COR-L47 (cell line): Measurements from ENCODE around the gene NATD1.
"Not testable (repeated sequence)": the region's sequence is repeated elsewhere in the genome, so short reads cannot be mapped to it uniquely, and the experiment has no call there.

Experiments used
- DNase-seq: peaks from one replicate; lab custom pipeline; 2025; lab: John Stamatoyannopoulos, UW

NATD1 gene

DNA sequence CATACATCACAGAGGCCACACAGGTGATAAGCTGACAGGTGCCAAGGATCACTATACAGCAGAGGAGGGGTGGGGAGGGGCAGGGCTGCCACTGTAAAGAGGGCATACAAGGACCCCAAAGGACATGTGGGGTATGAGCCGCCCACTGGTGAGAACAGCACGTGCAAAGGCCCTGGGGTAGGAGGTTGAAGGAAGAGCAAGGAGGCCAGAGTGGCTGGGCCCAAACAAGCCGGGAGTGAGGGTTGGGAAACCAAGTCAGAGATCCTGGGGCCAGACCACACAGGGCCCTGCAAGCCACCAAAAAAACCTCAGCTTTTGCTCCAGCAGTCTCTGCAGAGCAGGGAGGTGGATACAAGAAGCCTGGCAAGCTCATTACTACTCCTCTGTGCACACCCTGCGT lies 6.5 kb downstream of the NATD1 start:
- DNase-seq = no peak

DNA sequence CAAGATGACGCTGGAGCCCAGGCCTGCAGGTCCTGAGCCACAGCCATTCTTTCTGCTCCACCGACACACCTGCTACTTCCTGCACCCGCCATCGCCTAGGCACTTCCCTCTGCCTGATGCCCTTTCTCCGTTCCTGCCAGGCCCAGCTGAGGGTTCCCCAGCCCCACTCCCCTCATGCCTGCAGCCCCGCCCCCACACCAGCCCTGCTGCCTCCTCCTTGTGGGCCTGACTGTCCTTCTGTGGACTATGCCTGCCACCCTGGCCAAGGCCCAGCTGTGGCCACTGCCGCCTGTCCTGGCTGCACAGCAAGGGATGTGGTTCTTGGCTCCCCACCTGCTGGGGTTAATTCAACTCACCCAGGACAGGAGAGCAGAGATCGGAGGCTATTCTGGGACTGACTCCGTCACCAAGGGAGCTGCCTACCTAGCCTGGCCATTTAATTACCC lies 7.5 kb downstream of the NATD1 start:
- DNase-seq = no peak

DNA sequence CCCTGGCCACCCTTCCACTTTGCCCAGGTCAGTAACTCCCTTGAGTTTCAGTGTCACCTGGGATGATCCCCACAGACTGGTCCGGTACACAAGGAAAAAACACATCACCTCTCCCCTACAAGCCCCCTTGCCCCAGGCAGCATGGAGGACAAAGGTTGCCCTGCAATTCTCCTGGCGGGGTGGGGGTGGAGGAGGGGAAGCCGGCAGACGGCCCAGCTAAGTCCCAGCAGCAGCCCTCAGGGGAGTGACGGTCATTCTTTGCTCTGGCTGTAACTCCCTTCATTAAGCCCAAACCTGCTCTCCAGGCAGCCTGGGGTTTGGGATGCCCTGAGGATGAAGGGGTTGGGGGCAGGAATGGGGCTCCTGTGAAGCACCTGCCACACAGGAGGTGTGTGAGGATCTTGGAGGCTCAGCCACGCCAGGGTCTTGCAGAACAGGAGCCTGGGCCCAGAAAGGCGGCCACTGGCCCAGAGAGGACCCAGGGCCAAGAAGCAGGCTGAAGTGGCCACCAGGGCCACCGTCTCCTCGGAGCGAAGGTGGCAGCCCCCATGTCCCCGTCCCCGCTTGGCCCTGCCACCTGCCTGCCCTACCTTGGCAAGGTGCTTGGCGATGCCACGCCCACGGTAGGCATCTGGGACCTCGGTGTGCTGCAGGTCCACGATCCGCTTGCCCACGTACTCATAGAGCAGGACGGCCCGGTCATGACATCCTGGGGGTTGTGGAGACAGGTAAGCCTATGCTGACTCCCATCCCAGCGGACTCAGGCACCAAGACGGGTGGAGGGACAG lies 9.5 kb downstream of the NATD1 start:
- DNase-seq = no peak

DNA sequence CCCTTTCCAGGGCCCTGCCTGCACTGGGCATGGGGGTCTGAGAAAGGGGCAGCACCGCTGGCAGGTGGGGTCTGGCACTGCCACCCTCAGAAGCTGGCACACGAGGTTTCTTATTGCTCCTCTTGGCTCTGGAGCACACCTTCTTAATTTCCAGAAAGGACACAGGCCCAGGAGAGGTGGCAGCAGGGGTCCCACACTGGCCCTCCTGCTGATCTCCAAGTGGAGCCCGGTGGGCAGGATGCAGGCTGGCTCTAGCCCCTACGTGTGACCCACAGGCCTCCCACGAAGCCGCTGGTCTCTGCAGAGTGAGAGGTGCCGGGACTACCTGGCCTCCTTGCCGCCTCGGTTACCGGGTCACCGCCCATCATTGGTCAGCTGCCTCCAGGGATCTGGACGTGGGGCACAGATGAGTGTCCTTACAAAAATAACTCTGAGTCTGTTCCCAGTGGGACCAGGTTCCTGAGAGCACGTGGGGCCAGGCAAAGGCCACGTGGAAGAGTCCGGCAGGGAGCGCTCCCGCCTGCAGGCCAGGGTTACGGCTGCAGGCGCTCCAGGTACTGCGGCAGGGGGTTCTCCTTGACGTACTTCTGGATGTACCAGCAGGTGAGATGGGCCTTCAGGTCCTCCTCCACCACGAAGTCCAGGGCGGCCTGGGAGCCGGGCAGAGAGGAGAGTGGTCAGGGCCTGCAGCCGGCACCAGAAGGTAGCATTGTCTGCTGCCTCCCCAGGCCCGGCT lies 10.3 kb downstream of the NATD1 start:
- no peak for DNase-seq

DNA sequence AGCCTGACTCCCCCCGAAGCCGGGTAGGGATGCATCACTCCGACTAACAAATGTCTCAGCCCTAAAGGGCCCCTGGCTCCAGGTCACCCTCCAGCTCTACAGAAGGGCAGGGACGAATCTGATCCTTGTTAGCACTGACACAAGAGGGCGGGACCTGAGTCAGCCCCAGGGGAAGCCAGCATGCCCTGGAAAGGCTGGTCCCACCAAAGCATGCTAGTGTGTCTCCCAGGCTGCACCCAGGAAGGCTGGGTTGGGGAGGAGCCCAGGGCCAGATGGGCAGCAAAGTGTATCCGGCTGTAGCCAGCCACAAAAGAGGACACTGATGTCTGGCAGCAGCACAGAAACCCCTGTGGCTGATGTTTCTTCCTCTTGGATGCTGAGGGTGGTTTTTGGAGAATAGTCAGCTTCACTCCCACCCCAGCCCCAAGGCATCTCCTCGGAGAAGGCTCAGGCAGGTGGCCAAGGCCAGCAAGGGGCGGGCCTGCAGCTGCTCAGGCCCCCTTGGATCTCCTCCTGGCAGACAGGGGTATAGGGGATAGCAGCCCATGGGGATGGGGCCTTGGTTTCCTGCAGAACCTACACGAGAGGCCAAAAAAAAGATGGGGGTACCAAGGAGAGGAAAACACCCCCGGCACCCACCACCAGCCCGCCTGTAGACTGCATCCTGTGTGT lies 11.0 kb downstream of the NATD1 start:
- DNase-seq = no peak

DNA sequence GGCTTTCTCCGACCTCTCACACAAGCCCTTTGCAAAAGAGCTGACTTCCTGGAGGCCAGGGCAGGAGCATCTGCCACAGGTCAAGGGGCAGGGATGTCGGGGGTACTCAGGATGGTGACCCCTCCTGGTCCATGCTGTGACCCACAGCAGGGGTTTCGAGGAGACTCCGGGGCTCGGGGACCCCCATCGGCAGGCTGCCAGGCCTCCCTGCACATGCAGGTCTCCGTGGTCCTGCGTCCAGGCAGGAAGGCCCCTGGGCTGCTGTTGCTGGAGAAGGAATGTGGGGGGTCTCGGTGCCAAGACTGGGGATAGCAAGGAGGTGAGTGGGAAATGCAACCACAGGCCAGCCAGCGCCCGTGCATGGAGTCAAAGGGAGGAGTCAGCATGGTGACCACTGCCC lies 11.6 kb downstream of the NATD1 start:
- no peak for DNase-seq

DNA sequence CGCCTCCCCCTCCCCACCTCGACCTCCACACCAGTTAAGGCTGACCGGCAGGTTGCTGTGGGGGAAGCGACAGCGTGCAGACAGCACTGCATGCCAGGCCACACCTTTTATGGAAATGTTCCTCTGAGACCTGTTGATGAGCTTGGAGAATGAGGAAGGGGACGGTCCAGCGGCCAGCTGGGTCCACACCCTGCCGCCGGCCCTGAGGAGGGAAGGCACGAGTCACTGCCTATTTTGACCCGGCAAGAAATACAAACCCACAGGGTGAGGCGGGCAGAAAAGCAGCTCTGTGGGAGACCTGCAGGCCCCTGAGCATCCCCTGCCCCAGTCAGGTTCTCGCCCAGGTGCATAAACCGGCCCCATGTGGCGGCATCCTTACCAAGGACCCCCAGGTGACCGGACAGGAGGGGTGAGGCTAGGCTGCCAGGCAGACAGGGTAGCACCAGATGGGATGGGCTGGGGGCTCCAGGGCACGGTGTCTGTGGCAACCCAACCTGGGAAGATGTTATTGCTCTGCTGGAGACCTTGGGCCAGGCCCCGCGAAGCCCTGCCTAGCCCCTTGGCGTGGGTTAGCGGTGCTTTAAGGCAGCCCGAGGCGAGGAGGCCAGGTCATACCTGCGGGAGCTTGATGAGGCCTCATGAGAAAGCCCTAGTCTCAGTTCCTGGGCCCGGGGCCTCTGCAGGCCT lies 12.7 kb downstream of the NATD1 start:
- no peak for DNase-seq

DNA sequence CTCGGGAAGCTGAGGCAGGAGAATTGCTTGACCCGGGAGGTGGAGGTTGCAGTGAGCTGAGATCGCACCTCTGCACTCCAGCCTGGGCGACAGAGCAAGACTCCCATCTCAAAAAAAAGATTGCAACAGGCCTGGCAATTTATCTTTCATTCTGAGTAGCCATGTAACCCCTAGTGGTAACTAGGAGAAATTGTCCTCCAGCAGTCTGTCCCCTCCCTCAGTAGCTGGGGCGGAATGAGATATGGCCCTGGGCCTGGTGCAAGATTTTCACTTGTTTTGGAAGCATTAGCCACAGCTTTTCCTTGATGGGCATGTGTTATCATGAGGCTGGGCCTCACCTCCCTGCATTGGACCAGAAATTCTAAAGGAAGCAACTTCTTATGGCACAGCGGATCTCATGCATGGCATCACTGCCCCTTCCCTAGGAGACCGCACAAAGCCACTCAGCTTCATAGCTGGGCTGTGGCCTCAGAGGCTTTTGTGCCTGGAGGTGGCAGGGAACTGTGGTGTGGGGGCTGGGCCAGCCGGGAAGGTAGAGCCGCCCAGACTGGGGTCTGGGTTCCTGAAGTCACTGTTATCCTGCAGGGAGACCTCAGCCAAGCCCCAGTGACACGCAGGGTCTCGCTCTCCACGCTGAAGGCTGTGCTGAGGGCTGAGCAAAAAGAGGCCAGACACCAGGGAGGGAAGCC lies 13.4 kb downstream of the NATD1 start:
- no peak for DNase-seq

DNA sequence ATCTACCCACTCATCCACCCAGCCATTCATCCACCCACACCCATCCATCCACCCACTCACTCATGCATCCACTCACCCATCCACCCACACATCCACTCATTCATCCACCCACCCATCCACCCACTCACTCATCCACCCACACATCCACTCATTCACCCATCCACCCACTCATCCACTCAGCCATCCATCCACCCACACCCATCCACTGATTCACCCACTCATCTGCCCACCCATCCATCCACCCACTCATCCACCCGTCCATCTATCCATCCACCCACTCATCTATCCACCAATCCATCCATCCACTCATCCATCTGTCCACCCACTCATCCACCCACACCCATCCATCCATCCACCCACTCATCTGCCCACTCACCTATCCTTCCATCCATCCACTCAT lies 17.3 kb downstream of the NATD1 start:
- DNase-seq = no peak

DNA sequence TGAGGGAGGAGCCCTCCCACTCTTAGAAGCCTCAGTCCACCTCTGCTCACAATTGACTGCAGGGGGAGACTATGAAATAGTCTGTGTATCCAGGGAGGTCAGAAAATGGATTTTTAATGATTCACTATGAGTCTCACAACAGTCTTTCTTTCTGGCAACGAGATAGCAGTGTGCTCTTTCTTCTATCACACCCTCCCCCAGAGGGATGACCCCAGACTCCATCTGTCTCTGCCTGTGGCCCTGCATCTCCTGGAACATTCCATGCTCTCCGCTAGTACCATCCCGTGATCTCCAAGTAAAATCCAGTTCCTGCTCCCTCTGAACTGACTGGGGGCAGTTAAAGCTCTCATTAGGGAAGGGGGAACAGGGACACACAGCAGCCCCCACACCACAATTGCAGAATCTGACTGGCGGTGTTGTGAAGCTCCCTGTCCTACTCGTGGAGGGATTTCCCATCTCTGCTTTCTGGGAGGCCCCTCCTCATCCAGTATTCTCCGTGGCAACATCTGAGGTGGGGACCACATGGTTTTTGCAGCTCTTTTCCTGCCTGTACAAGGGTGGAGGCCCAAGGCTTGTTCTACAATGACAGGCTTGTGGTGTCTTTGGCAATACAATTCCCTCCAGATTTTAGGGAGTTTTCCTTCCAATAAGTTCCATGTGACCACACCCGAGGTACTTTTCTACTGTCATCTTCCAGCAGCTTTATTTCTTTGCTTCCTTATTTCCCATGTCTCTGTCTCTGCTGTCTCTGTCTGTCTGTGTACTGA lies 19.4 kb downstream of the NATD1 start:
- DNase-seq = no peak

DNA sequence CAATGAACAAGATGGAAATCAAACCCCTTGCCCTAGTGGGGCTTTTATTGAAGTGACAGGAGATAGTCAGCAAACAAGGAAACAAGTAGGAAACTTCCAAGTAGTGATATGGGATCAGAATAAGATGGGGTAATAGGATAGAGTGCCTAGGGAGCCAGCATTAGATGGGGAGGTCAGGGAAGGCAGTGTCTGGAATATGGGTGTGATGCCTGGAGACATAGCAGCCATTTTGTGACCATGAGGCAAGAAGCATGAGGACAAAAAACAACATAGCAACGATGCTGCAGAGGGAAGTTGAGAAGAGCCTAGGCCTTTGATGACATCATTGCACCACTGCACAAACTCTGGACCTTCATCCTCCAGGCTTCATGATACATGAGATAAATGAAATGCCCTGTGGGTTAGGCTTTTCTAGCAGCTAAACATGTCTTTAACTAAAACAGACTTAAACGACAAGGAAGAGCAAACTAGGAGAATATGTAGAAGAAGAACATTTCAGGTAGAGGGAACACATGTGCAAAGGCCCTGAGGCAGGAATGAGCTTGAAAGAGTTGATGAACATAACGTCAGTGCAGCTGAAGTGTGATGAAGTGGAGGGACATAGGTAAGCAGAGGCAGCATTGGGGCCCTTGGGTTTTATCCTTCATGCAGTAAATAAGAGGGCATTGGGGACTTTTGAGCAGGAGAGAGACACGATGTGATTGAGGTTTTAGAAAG lies 21.0 kb downstream of the NATD1 start:
- DNase-seq = no peak

DNA sequence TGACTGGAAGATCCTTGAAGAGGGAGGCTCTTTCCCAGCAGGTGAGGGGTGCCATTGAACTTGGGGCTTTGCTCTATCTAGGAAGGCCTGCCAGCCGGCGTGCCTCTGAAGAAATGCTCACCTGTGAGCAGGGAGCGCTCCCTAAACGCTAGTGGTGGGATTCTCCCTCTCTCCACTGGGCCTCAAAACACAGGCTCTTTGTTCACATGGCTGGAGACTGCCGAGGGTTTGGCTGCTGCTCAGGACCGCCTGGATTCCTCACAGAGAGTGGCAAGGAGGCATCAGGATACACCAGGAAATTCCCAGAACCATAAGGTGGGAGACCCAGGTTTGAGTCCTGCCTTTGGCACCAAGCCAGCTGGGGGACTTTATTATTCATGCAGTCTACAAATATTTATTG lies 21.7 kb downstream of the NATD1 start:
- DNase-seq = no peak

DNA sequence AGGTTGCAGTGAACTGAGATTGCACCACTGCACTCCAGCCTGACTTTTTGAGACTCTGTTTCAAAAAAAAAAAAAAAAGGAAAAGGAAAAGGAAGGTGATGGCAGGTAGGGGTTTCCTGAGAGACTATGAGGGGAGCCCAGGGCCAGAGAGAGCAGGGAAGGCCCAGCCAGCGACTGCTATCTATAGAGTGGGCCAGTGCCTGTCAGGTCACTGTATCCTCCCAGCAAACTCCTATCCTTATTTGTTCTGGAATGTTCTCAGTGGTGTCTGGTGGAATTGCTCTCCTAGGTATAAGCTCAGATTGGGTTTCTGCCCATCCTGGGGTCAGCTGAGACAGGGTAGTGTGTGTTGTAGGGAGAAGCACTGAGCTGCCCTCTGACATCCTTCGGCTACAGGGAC lies 24.4 kb downstream of the NATD1 start:
- DNase-seq = no peak

DNA sequence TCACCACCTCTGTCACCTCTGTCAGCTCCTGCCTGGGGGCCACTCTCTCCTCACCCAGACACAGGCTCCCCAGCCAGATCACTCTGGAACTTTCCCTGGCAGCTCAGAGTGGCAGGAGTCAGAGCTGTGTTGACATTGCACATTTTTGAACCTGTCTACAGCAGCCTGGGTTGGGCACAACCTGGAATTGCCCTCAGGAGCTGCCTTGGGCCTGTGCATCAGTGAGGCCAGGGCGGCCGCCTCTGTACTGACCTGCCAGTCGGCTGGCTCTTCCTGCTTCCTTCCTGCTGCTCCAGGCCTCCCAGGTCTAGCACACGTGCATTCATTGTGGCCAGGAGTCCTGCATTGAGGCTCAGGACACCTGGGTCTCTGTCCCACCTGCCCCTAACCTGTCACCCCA lies 25.1 kb downstream of the NATD1 start:
- DNase-seq = no peak

DNA sequence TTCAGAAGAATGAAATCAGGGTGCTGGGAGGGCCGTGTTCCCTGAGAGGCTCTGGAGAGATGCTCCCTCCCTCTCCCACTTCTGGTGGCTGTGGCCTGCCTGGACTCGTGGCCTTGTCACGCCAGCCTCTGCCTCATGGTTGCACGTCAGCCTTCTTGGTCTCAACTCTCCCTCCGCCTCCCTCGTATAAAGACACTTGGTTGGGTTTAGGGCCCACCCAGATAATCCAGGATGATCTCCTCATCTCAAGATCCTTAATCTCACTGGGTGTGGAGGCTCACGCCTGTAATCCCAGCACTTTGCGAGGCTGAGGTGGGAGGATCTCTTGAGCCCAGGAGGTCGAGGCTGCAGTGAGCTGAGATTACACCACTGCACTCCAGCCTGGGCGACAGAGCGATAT lies 25.9 kb downstream of the NATD1 start:
- not testable (repeated sequence) for DNase-seq

DNA sequence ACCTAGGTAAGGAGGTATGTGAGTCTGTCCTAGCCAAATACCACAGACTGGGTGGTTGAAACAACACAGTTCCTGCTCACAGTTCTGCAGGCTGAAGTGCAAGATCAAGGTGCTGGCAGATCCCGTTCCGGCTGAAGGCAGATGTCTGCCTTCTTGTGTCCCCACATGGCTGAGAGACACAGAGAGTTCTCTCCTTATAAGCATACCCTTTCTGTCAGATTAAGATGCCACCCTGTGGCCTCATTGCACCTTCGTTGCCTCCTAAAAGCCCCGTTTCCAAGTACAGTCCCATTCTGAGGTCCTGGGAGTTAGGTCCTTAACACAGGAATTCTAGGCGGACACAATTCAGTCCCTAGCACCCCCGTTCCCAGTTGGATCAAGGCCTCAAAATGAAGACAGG lies 30.1 kb downstream of the NATD1 start:
- no peak for DNase-seq

DNA sequence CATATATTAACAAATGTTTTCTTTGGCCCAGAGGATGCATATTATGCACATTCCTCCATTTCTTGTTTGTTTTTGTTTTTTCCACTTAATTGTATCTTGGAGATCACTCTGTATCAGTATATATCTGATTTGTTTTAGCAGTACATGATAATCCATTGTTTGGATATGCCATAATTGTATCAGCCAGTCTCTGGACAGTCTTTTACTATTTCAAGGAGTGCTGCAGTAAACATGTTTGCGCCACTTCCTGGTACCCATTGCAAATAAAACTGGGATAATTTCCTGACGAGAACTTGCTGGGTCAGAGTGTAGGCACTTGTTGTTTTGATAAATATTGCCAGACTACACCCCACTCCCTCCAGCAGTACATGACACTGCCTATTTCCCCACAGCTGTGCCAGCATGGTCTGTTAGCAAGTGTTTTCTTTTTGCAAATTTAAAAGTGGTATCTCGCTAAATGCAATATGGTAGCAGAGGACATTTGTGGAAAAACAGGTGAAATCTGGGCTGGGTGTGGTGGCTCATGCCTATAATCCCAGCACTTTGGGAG lies 34.3 kb downstream of the NATD1 start:
- no peak for DNase-seq

DNA sequence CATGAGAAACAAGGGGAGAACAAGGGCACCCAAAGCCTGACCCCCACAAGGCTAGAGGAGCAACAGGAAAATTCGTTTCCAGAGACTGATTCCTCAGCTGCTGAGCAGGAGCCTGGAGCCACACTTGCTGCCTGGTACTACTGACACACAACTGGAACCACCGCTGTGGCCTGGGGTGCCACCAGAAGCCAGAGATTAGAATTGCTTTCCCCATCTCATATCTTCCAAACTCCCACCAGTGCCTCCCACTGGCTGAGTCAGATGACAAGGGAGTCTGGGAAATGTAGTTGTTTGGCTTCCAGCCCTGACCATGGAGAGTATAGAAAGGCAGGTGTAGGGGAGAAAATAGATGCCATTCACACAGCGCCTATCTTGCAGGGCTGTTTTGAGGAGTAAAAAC lies 35.1 kb downstream of the NATD1 start:
- DNase-seq = no peak

DNA sequence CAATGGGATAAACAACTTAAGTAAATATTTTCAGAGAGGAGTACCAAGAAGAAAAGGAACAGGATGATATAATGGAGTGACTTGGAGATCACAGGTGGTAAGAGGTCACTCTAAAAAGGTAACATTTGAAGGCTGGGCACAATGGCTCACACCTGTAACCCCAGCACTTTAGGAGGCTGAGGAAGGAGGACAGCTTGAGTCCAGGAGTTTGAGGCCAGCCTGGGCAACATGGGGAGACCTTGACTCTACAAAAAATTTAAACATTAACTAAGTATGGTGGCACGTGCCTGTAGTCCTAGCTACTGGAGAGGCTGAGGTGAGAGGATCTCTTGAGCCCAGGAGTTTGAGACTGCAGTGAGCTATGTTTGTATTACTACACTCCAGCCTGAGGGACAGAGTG lies 35.9 kb downstream of the NATD1 start:
- no peak for DNase-seq

DNA sequence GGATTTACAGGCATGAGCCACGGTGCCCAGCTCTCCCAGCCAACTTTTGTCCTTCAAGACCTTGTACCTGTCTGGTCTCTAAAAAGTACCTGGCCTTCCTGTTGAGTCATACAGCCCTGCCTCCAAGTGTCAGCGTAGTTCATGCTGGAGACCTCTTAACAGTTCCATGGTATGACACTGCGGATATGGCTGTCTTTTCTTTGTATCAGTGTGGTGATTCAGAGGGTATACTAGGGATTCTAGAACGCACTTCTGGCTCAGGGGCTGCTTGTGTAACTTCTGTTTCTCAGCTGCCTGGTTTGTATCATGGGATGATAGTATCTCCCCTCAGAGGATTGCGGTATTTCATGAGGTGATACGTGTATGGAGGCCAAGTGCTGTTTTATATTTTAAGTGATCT lies 37.3 kb downstream of the NATD1 start:
- DNase-seq = no peak
